NCI-H1048 (cell line): ENCODE measurements around the gene UEVLD.
"Not testable (repeated sequence)": the region's sequence is repeated elsewhere in the genome, so short reads cannot be mapped to it uniquely, and the experiment has no call there.

ENCODE experiments used
- DNase-seq: peaks from one replicate; lab custom pipeline; 2025; lab: John Stamatoyannopoulos, UW

Gene UEVLD

GRCh38 chr11:18588297-18589252, at the start of gene UEVLD:
Gene UEVLD (minus strand): TSS chr11:18588734. CDS start chr11:18588654, 80 bp downstream.
- DNase-seq, result peak; percentile 44

- DNase-seq, result peak; percentile 95
Observed at GRCh38 chr11:18634140-18635032, 45.9 kb upstream of the UEVLD start, which contains the start of gene SPTY2D1. Gene SPTY2D1 (minus strand): TSS chr11:18634342. CDS start chr11:18634257, 85 bp downstream.

DNA sequence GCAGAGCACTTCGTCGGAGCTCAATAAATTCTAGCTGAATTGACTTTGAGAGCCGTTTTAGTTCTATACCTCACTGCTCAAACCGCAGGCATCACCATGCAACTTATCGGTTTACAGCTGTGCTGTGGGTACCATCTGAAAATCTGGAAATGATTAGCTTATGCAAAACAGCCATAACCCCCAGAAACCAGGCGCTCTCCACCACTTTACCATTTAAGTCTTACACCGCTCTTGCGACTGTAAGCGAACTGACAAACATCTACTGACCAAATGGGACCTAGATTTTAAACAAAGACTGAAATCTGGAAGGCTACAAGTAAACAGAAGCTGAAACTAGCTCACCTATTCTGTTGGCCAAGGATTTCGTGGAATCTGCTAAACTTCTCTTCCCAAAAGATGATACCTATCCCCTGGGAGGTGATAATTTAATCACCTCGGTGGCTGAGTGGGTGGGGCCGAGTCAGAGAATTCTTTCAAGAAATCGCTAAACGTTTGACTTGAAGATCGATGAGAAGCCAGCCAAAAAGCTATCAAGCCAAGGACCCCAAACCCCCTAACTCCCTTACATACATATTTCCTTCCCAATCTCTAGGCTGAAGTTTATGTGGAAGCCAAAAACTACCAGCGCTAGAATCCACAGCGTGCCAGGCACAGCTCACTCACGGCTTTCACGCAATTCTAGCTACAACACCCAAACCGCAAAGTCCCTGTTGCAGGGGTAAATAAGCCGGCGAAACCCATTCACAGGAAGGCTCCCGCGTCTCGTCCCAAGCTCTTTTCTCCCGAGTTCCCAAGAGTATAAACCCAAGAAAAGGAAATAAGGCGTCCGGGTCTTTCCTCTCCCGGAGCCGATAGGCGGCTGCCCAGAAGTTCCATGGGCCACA, 45.0 kb upstream of the UEVLD start:
- no peak for DNase-seq

GRCh38 chr11:18632841-18633240, 44.3 kb upstream of the UEVLD start:
- no peak for DNase-seq

GRCh38 chr11:18624161-18624560, 35.6 kb upstream of the UEVLD start:
- DNase-seq, result no peak

- no peak for DNase-seq
Observed at GRCh38 chr11:18623707-18624106, 35.2 kb upstream of the UEVLD start.

DNA sequence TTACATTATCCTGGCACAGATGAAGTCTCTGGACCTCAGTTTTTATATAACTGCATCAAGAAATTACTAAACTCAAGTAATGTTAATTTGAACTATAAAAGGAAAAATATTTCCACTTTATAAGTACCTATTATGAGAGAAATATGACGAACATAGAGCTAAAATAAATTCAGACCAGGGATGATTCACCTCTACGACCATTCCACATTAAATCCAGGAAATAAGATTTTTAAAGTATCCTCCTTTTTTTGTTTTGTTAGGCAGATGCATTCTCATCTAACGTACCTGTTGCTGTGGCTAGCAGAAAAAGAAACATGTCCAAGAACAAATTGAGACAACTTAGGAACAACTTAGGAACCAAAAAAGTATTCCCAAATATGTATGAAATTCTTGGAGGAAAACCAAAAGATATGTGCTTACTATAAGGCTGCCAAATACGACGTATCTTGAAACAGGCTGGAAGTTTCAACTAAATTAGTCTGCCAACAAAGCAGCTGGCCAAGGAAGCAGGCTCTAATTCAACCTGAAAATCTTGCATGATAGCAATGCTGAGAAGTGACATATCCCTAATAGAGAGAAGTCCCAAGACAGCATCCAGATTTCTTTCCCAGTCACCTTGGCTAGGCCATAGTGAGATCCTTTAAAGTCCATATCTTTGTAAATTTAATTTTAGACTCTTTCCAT, 29.9 kb upstream of the UEVLD start:
- no peak for DNase-seq

- DNase-seq, result no peak
Observed at GRCh38 chr11:18617688-18618341, 29.3 kb upstream of the UEVLD start.

GRCh38 chr11:18615628-18616392, 27.3 kb upstream of the UEVLD start:
- no peak for DNase-seq

GRCh38 chr11:18614667-18615066, 26.1 kb upstream of the UEVLD start:
- no peak for DNase-seq

DNA sequence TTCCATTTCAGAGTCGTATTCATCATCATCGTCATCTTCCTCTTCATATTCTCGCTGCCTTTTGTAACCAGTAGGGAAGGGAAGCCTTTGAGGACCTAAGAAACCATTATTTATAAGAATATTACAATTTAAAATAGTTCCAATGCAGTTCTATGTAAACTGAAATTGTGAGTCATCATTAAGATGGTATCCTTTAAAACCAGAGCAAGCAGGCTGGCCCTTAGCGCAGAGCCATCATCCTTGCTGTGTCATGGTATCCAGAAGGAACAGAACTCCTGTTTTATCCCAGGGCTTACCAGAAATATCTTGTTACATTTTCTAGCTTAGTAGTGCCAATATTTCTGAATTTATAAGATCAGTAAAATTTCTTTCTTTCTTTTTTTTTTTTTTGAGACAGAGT, 23.9 kb upstream of the UEVLD start:
- no peak for DNase-seq

DNA sequence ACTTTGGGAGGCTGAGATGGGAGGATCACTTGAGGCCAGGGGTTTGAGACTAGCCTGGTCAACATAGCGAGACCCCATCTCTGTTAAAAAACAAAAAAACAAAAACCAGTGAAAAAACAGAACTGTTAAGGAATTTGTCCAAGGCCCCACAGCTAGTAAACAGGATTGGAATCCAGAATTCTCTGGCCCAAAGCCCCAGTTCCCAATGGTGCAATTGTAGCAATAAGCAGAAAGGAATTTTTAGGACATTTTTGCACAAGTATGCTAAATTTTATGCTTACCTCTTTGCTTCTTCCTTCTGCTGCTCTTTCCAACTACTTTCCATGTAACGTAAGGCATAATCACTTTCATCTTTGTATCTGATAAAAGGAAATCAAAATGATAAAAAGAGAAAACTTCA, 22.7 kb upstream of the UEVLD start:
- no peak for DNase-seq

DNA sequence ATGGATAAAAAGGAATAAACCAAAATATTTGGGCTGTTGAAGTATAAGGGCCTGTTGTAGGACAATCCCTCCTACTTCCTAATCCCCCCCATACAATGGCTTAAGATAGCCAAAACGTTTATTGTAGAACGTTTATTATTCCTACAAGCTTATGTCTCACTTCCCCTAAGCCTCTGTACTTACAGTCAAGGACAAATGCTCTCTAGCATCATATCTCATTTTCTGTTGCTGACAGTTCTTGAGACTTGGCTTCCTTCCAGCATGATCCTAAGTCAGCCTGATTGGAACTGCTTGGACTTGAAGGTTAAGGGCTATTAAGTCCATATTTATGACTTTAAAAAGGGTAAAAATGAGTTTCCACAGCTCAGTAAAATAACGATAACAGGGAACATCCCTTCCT, 19.8 kb upstream of the UEVLD start:
- DNase-seq, result no peak

DNA sequence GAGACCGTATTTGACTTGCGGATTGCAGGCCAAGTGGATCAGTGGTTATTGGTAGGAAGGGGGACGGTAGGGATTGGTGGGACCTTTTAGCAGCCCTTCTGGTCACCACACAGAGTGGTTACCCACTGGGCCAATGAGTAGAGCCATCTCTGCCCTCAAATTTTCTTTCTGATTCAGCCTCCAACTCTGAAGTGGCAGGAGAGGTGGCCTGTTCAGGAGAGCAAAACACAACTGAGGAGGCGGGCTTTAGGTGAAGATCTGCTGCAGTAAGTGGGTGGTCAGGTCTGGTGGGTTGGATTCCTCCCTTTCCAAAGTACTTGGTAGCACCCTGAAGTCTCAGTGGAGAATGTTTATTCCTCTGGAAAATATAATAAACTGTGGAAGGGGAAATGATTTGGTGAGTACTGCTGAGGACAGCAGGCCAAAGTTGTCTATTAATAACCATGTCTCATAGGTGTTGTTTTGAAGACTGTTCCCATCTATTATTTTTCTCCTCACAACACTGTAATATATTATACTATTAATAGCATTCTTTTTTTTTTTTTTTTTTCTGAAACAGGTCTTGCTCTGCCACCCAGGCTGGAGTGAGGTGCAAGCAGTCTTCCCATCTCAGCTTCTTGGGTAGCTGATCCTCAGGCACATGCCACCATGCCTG, 12.5 kb upstream of the UEVLD start:
- no peak for DNase-seq

- no peak for DNase-seq
Observed at GRCh38 chr11:18599739-18600230, 11.3 kb upstream of the UEVLD start, which contains the start of gene MISFA. Gene MISFA (plus strand): TSS chr11:18599789. CDS start chr11:18599929, 140 bp downstream.

DNA sequence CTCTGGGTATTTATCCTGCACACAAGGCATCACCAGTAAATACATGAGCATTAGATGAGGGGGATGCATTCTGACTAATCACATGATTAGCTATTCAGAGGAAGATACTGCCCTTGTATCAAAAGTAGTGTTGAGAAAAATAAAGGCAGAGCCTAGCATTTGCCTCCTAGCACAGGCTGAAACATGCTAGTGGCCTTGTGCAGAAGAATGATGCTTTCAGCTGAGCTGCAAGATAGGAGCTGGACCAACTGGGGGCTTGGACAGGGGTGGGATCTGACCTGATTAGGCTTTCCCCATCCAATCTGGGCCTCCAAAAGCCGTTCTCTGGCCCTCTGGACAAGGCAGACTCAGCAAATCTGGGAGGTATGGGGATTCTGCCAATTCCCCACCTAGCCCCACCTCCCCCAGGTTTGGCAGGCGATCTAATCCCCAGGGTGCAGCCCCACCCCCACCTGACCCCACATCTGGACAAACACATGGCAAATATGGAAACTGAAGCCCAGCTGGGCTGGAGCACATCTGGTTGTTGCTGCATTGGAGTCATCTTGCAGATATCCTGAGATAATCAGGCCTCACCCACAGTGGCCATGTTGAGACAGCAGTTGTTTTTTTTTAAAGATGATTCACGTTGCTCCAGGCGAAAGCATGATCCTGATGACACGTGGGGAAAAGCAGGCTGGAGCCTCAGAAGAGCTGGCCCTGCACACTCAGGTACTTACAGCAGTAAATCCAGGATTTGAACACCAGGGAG, 6.6 kb upstream of the UEVLD start:
- DNase-seq, result no peak

DNA sequence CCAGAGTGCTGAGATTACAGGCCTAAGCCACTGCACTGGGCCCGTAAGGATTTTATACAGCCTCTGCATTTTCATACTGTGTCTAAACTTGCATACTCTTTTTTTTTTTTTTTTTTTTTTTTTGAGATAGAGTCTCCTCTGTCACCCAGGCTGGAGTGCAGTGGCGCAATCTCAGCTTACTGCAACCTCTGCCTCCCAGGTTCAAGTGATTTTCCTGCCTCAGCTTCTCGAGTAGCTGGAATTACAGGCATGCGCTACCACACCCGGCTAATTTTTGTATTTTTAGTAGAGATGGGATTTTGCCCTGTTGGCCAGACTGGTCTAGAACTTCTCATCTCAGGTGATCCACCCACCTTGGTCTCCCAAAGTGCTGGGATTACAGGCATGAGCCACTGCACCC, 5.6 kb upstream of the UEVLD start:
- not testable (repeated sequence) for DNase-seq

DNA sequence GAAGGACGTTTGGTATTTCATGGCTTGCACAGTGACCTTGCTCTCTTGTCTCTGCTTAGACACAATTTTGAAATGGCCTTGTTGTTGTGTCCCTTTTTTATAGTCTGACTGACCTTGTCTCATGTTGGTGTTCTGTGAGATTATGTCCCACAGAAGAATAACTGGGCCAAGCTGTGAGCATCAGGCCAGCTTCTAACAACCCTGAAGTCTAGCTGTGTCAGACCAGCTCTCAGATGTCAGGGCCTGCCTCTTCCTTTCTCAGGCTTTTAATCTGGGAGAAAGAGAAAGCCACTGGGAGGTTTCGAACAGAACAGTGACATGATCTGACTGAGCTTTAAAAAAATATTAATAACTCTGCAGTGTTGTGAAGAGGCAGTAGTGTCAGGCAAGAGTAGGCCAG, 2.0 kb upstream of the UEVLD start:
- no peak for DNase-seq
